ENCODE results near the gene ARHGAP24. TPM values are rescaled to one million over a fixed set of nuclear protein-coding genes. Genes with fewer than 3 reads are reported as not detected.

Gene ARHGAP24
- total and polyA plus RNA-seq, 7 donors: 0.46 to 40.4 (median 23.1) TPM

DNA sequence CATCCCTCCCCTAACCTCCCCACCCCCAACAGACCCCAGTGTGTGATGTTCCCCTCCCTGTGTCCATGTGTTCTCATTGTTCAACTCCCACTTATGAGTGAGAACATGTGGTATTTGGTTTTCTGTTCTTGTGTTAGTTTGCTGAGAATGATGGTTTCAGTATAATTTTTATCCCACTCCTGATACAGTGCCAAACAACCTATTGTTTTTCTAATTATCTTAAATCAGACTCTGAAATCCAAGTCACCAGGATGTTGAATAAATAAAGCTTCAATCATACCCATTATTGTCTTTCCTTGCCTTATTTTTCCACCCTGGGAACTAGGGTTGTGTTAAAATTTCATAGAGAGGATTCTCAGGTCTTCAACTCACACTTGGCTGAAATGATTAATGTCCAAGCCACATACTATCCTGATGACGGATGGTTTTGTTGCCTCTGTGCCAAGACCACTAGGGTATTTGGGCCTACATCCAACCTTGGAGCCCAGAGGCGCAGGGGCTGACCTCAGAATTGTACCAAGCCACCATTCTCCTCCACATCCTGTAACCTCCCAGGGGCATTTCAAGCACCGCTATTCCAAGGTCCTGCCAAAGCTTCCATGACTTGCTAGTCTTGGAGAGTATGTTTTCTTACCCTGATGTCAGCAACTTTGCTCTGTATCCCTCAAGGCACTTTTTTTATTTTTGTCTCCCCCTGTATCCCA lies 332.4 kb downstream of the ARHGAP24 start:
- Histone ChIP-seq H3K36me3 (no peaks in the 10 kb centered on the region), H3K4me3 (no peak overlapping the region), H3K9me3 (no peaks in the 10 kb centered on the region), H3K4me1 (peaks cover 0 to 14% (median 6%) of the 10 kb centered on the region in 4 donors), H3K27ac (no peak overlapping the region), H3K27me3 (no peaks in the 10 kb centered on the region)
- DNase-seq: no peak
- intact Hi-C loops (cut with DNase I): no loop called here
- WGBS, 2 donors: 83 to 91% methylated on average over 3 of the region's 3 CpGs
- TF ChIP-seq POLR2A (IDR thresholded peaks at IDR 0.05) (no peak), POLR2AphosphoS5 (IDR thresholded peaks at IDR 0.05) (no peak), EP300 (IDR thresholded peaks at IDR 0.05) (no peak)
- TF ChIP-seq, protein P1, sequence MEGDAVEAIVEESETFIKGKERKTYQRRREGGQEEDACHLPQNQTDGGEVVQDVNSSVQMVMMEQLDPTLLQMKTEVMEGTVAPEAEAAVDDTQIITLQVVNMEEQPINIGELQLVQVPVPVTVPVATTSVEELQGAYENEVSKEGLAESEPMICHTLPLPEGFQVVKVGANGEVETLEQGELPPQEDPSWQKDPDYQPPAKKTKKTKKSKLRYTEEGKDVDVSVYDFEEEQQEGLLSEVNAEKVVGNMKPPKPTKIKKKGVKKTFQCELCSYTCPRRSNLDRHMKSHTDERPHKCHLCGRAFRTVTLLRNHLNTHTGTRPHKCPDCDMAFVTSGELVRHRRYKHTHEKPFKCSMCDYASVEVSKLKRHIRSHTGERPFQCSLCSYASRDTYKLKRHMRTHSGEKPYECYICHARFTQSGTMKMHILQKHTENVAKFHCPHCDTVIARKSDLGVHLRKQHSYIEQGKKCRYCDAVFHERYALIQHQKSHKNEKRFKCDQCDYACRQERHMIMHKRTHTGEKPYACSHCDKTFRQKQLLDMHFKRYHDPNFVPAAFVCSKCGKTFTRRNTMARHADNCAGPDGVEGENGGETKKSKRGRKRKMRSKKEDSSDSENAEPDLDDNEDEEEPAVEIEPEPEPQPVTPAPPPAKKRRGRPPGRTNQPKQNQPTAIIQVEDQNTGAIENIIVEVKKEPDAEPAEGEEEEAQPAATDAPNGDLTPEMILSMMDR (IDR thresholded peaks at IDR 0.05): no peak

DNA sequence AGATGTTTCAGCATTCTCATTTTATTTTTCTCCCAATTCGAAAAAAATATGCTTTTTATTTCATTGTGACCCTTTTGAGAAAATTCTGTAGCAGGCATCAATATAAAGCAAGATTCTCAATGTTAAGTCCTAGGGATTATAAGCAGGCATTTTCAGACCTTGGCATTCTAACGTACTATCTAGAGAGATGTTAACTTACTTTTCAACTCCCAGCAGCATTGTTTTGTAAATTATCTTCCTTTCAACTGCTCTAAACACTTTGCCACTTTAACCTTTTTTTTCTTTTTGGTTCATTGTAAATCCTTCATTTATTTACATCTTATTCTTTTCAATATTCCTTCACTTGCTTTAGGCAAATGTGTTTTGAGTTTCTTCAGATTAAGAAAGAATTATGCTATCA lies 333.2 kb downstream of the ARHGAP24 start:
- Histone ChIP-seq H3K27me3 (no peaks in the 10 kb centered on the region), H3K4me1 (peaks cover 0 to 14% (median 6%) of the 10 kb centered on the region in 4 donors), H3K4me3 (no peak overlapping the region), H3K27ac (no peak overlapping the region), H3K9me3 (no peaks in the 10 kb centered on the region), H3K36me3 (no peaks in the 10 kb centered on the region)
- no peak for DNase-seq
- WGBS, 2 donors: 65 to 78% methylated on average over 2 of the region's 2 CpGs
- TF ChIP-seq, protein P1 (IDR thresholded peaks at IDR 0.05): no peak
- TF ChIP-seq POLR2A (IDR thresholded peaks at IDR 0.05): no peak
- TF ChIP-seq POLR2AphosphoS5 (IDR thresholded peaks at IDR 0.05): no peak
- no peak for TF ChIP-seq EP300 (IDR thresholded peaks at IDR 0.05)
- intact Hi-C loops (cut with DNase I): no loop called here

DNA sequence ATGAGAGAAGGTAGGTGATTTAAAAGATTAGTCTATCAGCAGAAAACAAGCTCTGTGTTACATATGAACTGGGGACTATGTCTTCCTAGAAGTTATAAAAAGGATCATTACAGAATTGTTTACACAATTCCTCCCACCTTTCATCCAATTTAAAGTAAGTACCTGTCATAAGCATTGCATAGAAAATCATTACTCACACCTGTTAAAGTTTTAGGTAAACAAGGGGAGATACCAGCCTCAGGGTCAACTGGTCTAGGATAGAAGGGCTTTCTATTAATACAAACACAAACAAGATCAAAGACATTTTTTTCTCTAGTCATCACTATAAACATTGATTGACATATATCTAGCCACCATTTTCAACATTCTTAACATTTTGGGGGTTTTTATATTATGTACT lies 333.9 kb downstream of the ARHGAP24 start:
- intact Hi-C loops (cut with DNase I): no loop called here
- no peak for DNase-seq
- Histone ChIP-seq H3K27me3 (no peaks in the 10 kb centered on the region), H3K4me1 (peaks cover 0 to 14% (median 6%) of the 10 kb centered on the region in 4 donors), H3K9me3 (no peaks in the 10 kb centered on the region), H3K27ac (no peak overlapping the region), H3K36me3 (no peaks in the 10 kb centered on the region), H3K4me3 (no peak overlapping the region)
- TF ChIP-seq, protein P1 (IDR thresholded peaks at IDR 0.05): no peak
- TF ChIP-seq EP300 (IDR thresholded peaks at IDR 0.05) (no peak), POLR2A (IDR thresholded peaks at IDR 0.05) (no peak), POLR2AphosphoS5 (IDR thresholded peaks at IDR 0.05) (no peak)

DNA sequence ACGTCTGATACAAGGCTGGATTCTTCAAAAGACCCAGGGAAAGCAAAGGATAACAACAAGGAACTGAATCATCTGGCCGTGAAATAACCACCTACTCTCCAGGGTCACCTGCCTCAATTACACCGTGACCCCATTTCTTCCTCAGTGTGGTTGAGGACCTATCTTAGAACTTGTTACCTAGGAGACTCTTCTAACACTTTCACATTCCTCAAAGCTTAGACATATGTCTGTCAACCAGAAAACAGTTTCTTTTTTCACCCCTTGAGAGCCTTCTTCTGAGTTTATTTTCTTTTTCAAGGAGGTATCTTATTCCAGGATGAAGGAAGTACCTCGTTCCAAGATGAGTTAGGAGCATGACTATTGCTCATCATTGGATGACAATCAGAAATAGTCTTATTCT lies 337.8 kb downstream of the ARHGAP24 start:
- Histone ChIP-seq H3K4me3 (no peak overlapping the region), H3K36me3 (no peaks in the 10 kb centered on the region), H3K4me1 (peaks cover 0 to 6% (median 2%) of the 10 kb centered on the region in 4 donors), H3K27me3 (no peaks in the 10 kb centered on the region), H3K27ac (no peak overlapping the region), H3K9me3 (no peaks in the 10 kb centered on the region)
- TF ChIP-seq POLR2AphosphoS5 (IDR thresholded peaks at IDR 0.05) (no peak), POLR2A (IDR thresholded peaks at IDR 0.05) (no peak), EP300 (IDR thresholded peaks at IDR 0.05) (no peak)
- TF ChIP-seq, protein P1 (IDR thresholded peaks at IDR 0.05): no peak
- WGBS, 2 donors: 88 to 91% methylated on average over 4 of the region's 4 CpGs
- intact Hi-C loops (cut with DNase I): no loop called here
- no peak for DNase-seq
